Measurements from ENCODE around the gene NIPA2.

DNA sequence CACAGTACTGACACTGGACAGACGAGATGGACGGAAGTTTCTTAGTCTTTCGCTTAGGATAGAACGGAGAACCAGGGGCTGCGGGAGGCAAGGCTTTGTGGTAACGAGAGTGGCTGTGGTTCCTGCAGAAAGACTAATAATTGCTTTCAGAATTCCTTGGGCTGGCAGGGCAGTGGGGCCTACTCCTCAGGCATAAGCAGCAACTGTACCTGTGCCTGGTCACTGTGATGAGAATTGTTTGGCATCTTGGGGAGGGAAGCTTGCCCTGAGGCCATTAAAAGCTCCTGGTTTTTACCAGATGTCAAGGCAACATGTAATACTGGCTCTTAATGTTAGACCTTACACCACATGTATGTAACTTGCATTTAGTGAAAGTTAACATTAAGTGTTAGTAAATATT, 7.6 kb downstream of the NIPA2 start:
- TF ChIP-seq, protein P1, sequence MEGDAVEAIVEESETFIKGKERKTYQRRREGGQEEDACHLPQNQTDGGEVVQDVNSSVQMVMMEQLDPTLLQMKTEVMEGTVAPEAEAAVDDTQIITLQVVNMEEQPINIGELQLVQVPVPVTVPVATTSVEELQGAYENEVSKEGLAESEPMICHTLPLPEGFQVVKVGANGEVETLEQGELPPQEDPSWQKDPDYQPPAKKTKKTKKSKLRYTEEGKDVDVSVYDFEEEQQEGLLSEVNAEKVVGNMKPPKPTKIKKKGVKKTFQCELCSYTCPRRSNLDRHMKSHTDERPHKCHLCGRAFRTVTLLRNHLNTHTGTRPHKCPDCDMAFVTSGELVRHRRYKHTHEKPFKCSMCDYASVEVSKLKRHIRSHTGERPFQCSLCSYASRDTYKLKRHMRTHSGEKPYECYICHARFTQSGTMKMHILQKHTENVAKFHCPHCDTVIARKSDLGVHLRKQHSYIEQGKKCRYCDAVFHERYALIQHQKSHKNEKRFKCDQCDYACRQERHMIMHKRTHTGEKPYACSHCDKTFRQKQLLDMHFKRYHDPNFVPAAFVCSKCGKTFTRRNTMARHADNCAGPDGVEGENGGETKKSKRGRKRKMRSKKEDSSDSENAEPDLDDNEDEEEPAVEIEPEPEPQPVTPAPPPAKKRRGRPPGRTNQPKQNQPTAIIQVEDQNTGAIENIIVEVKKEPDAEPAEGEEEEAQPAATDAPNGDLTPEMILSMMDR (conservative IDR thresholded peaks at IDR 0.05 in 1 of 2, IDR thresholded peaks at IDR 0.05 in 1 of 2; ENCODE audit: low read depth in 1 of 2, low read length in 2 of 2), result no peak
- TF ChIP-seq EZH2 (IDR thresholded peaks at IDR 0.05; ENCODE audit: low read length, missing control alignments), result no peak
